ENCODE measurements around the gene TBC1D2. TPM values are rescaled to one million over a fixed set of nuclear protein-coding genes. Genes with fewer than 3 reads are reported as not detected.

Gene TBC1D2
- total and polyA plus RNA-seq, 2 donors (not counting 3 experiments of a cell fraction or from before 2014, with no cell fraction given): 3.4 to 4.5 TPM

GRCh38 chr9:98215821-98216220 lies 39.6 kb downstream of the TBC1D2 start:
- Histone ChIP-seq H3K4me2 (ENCODE audit: insufficient read depth, low read length) (no peak overlapping the region), H3K4me3 (replicated peaks in 1 of 3; ENCODE audit: insufficient read depth in 1 of 3, low read depth in 1 of 3, low read length in 3 of 3) (no peak overlapping the region), H3K9me1 (replicated peaks; ENCODE audit: control insufficient read depth, extremely low read depth, insufficient read depth, low read length) (no peaks in the 10 kb centered on the region), H3K9ac (replicated peaks; ENCODE audit: extremely low read depth, insufficient read depth, low read length) (no peak overlapping the region), H3K79me2 (ENCODE audit: control insufficient read depth, insufficient read depth, low read length) (no peaks in the 10 kb centered on the region), H3K27me3 (ENCODE audit: control insufficient read depth in 2 of 2, insufficient read depth in 2 of 2, low read length in 2 of 2) (no peaks in the 10 kb centered on the region), H2AFZ (ENCODE audit: low read depth, low read length) (no peak overlapping the region), H3K4me1 (ENCODE audit: control insufficient read depth, extremely low read depth, insufficient read depth, low read length) (no peaks in the 10 kb centered on the region), H4K20me1 (replicated peaks; ENCODE audit: control insufficient read depth, extremely low read depth, insufficient read depth, low read length) (no peaks in the 10 kb centered on the region), H3K36me3 (ENCODE audit: control insufficient read depth in 2 of 2, extremely low read depth in 1 of 2, insufficient read depth in 2 of 2, low read length in 2 of 2) (no peaks in the 10 kb centered on the region), H3K9me3 (replicated peaks; ENCODE audit: control insufficient read depth, insufficient read depth, low read length) (no peaks in the 10 kb centered on the region), H3K27ac (ENCODE audit: insufficient read depth, low read depth, low read length) (no peak overlapping the region)
- CTCF ChIA-PET: interaction anchor here (2.4 kb wide), 1 partner anchor 11 kb away, joined by 6 read pairs; no protein-coding TSS in a partner anchor
- no peak for FAIRE-seq
- dilution Hi-C loops (cut with MboI; ENCODE audit: extremely low pct_ligation_motif_present, low sequenced_read_pairs): no loop called here
- POLR2A ChIA-PET: no interaction called here
- TF ChIP-seq EZH2 (IDR thresholded peaks at IDR 0.05; ENCODE audit: borderline replicate concordance, low read depth, low read length, severe bottlenecking): no peak
- TF ChIP-seq, protein P1, sequence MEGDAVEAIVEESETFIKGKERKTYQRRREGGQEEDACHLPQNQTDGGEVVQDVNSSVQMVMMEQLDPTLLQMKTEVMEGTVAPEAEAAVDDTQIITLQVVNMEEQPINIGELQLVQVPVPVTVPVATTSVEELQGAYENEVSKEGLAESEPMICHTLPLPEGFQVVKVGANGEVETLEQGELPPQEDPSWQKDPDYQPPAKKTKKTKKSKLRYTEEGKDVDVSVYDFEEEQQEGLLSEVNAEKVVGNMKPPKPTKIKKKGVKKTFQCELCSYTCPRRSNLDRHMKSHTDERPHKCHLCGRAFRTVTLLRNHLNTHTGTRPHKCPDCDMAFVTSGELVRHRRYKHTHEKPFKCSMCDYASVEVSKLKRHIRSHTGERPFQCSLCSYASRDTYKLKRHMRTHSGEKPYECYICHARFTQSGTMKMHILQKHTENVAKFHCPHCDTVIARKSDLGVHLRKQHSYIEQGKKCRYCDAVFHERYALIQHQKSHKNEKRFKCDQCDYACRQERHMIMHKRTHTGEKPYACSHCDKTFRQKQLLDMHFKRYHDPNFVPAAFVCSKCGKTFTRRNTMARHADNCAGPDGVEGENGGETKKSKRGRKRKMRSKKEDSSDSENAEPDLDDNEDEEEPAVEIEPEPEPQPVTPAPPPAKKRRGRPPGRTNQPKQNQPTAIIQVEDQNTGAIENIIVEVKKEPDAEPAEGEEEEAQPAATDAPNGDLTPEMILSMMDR (IDR thresholded peaks at IDR 0.05; ENCODE audit: extremely low read depth in 1 of 2, insufficient read depth in 1 of 2, low read depth in 1 of 2, low read length in 2 of 2): peak; percentile 44 to 50
- no TSS peak for BruUV-seq (replicated peaks)
- intact Hi-C loops (cut with micrococcal nuclease): no loop called here
- DNase-seq (ENCODE audit: low read depth, low spot score): peak; percentile 12

GRCh38 chr9:98215271-98215670 lies 40.2 kb downstream of the TBC1D2 start:
- H3K4me2 ChIP-seq (ENCODE audit: insufficient read depth, low read length): no peak overlapping the region
- H3K9me1 ChIP-seq (replicated peaks; ENCODE audit: control insufficient read depth, extremely low read depth, insufficient read depth, low read length): no peaks in the 10 kb centered on the region
- no TSS peak for BruUV-seq (replicated peaks)
- H3K9ac ChIP-seq (replicated peaks; ENCODE audit: extremely low read depth, insufficient read depth, low read length): no peak overlapping the region
- intact Hi-C loops (cut with micrococcal nuclease): no loop called here
- ChIA-PET CTCF (interaction anchor here (2.4 kb wide), 1 partner anchor 10 kb away, joined by 6 read pairs; no protein-coding TSS in a partner anchor), POLR2A (no interaction called here)
- H3K79me2 ChIP-seq (ENCODE audit: control insufficient read depth, insufficient read depth, low read length): no peaks in the 10 kb centered on the region
- H2AFZ ChIP-seq (ENCODE audit: low read depth, low read length): no peak overlapping the region
- TF ChIP-seq, protein P1 (IDR thresholded peaks at IDR 0.05; ENCODE audit: extremely low read depth in 1 of 2, insufficient read depth in 1 of 2, low read depth in 1 of 2, low read length in 2 of 2): no peak
- TF ChIP-seq, protein P2, sequence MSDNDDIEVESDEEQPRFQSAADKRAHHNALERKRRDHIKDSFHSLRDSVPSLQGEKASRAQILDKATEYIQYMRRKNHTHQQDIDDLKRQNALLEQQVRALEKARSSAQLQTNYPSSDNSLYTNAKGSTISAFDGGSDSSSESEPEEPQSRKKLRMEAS (IDR thresholded peaks at IDR 0.05; ENCODE audit: insufficient read depth, insufficient read length): no peak
- TF ChIP-seq FOS (IDR thresholded peaks at IDR 0.05; ENCODE audit: borderline replicate concordance, insufficient read depth, low read length): no peak
- no peak for TF ChIP-seq EZH2 (IDR thresholded peaks at IDR 0.05; ENCODE audit: borderline replicate concordance, low read depth, low read length, severe bottlenecking)
- no peak for TF ChIP-seq POLR2AphosphoS5 (IDR thresholded peaks at IDR 0.05; ENCODE audit: insufficient read depth, low read depth, low read length)
- no peak for TF ChIP-seq MYC (IDR thresholded peaks at IDR 0.05; ENCODE audit: low read depth, low read length)
- no peak for TF ChIP-seq POLR2A (IDR thresholded peaks at IDR 0.05; ENCODE audit: low read depth, low read length)
- TF ChIP-seq JUN (IDR thresholded peaks at IDR 0.05; ENCODE audit: borderline replicate concordance, insufficient read depth, insufficient read length, low read depth): no peak
- TF ChIP-seq GATA2 (IDR thresholded peaks at IDR 0.05; ENCODE audit: insufficient read depth, insufficient read length, low read depth, low read length): no peak
- dilution Hi-C loops (cut with MboI; ENCODE audit: extremely low pct_ligation_motif_present, low sequenced_read_pairs): no loop called here
- H3K4me3 ChIP-seq (replicated peaks in 1 of 3; ENCODE audit: insufficient read depth in 1 of 3, low read depth in 1 of 3, low read length in 3 of 3): no peak overlapping the region
- no peak overlapping the region for H3K27ac ChIP-seq (ENCODE audit: insufficient read depth, low read depth, low read length)
- no peaks in the 10 kb centered on the region for H3K9me3 ChIP-seq (replicated peaks; ENCODE audit: control insufficient read depth, insufficient read depth, low read length)
- no peaks in the 10 kb centered on the region for H3K4me1 ChIP-seq (ENCODE audit: control insufficient read depth, extremely low read depth, insufficient read depth, low read length)
- DNase-seq (ENCODE audit: low read depth, low spot score) (no peak), FAIRE-seq (no peak)
- no peaks in the 10 kb centered on the region for H3K36me3 ChIP-seq (ENCODE audit: control insufficient read depth in 2 of 2, extremely low read depth in 1 of 2, insufficient read depth in 2 of 2, low read length in 2 of 2)
- H4K20me1 ChIP-seq (replicated peaks; ENCODE audit: control insufficient read depth, extremely low read depth, insufficient read depth, low read length): no peaks in the 10 kb centered on the region
- H3K27me3 ChIP-seq (ENCODE audit: control insufficient read depth in 2 of 2, insufficient read depth in 2 of 2, low read length in 2 of 2): no peaks in the 10 kb centered on the region

Data from endothelial cell of umbilical vein (primary cell).